Astrocyte of the spinal cord (primary cell): Measurements from ENCODE around the gene LIN37.

ENCODE experiments used
- DNase-seq: peaks from one replicate; pipeline ENCODE4 v3.0.0; 2011; ENCODE audit warnings: low read depth, low spot score
- H3K4me3 ChIP-seq: 2 replicates; pipeline ENCODE4 v1.5.1; 2011; ENCODE audit warnings: low read depth, mild to moderate bottlenecking, low read length, moderate library complexity
- in situ Hi-C: cut with HindIII; loops from 2 replicates; pipeline ENCODE4 v1.10.0; 2017; ENCODE audit warnings: low sequenced_read_pairs
- TF ChIP-seq, protein P1 (sequence below): IDR thresholded peaks from 2 replicates; pipeline ENCODE4 v1.5.1; 2012; ENCODE audit warnings: low read depth, mild to moderate bottlenecking, low read length, inconsistent platforms

Gene LIN37

DNA sequence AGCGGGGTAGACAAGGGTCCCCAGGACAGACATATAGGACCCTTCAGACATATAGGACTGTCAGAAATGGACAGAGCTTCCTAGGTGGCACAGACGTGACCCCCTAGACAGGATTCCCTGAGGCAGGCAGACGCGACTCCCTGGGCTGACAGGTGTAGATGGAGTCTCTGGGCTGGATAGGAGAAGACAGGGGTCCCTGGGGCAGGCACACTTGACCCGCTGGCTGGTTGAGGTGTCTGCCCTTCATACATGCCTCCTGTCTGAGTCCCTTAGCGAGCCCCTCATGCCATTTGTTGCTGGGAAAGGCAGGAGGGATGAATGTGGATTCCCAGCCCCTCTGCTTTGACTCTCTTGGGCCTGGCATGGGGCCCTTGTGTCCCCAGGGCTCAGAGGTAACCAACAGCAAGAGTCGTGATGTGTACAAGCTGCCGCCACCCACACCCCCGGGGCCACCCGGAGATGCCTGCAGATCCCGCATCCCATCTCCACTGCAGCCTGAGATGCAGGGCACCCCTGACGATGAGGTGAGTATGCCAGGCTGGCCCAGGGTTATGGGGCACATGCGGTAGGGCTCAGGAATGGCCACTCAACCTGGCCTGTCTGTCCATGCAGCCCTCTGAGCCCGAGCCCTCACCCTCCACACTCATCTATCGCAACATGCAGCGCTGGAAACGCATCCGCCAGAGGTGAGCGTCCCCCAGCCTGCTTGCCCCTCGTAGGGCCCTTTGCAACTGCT lies 5.4 kb downstream of the LIN37 start:
- TF ChIP-seq, protein P1, sequence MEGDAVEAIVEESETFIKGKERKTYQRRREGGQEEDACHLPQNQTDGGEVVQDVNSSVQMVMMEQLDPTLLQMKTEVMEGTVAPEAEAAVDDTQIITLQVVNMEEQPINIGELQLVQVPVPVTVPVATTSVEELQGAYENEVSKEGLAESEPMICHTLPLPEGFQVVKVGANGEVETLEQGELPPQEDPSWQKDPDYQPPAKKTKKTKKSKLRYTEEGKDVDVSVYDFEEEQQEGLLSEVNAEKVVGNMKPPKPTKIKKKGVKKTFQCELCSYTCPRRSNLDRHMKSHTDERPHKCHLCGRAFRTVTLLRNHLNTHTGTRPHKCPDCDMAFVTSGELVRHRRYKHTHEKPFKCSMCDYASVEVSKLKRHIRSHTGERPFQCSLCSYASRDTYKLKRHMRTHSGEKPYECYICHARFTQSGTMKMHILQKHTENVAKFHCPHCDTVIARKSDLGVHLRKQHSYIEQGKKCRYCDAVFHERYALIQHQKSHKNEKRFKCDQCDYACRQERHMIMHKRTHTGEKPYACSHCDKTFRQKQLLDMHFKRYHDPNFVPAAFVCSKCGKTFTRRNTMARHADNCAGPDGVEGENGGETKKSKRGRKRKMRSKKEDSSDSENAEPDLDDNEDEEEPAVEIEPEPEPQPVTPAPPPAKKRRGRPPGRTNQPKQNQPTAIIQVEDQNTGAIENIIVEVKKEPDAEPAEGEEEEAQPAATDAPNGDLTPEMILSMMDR = no peak
- no peak for DNase-seq
- no peak overlapping the region for H3K4me3 ChIP-seq
- in situ Hi-C loops = no loop called here

DNA sequence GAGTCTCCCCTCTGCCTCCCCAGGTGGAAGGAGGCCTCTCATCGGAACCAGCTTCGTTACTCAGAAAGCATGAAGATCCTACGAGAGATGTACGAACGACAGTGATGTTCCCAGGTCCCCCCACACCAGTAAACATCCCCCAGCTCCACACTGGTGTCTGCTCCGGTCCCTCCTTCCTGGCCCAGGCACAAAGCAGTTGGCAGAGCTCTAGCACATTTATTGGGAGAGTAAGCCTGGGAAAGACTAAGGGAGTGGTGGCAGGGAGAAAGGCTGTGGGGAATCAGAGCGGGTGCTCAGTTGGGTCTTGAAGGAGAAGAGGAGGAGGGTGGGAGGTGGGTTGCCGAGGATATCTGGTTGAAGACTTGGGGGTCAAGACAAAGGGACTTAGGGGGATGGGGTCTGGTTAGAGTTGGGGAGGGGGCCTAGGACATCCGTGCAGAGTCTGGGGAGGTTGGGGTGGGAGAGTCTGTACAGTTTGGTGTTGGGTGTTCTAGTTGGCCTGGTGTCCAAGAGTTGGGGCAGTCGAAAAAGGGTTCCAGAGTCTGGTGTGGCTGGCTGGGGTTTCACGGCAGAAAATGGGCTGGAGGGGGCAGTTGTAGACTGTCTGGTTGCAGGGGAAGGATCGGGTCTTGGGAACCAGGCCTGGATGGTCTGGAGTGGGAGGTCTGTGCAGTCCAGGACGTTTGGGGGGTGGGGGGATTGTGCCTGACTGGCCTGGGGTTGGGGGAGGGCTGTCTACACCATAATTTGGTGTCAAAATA lies 6.2 kb downstream of the LIN37 start:
- no peak for DNase-seq
- TF ChIP-seq, protein P1 = no peak
- in situ Hi-C loops = no loop called here
- H3K4me3 ChIP-seq = no peak overlapping the region

DNA sequence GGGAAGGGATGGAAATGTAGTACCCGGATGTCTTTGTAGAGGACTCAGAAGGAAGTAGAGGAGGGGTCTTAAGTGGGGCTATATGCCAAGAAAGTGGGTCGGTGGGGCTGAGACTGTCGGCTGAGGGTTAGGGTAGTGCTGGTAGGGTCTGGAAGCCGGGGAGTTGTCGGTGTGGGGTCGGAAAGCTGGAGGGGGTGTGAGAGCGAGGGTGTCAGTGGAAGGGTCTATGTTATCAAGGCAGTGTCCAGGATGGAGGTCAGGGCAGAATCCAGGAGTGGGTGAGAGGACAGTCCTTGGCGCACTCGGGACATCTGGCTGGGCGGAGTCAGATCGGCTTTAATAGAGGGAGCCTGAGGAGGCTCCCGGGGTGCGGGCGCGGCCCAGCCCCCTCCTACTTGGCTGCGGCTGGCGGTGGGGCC lies 6.8 kb downstream of the LIN37 start:
- no peak for DNase-seq
- in situ Hi-C loops = no loop called here
- peak overlapping the region; percentile 5 for H3K4me3 ChIP-seq
- TF ChIP-seq, protein P1 = no peak

DNA sequence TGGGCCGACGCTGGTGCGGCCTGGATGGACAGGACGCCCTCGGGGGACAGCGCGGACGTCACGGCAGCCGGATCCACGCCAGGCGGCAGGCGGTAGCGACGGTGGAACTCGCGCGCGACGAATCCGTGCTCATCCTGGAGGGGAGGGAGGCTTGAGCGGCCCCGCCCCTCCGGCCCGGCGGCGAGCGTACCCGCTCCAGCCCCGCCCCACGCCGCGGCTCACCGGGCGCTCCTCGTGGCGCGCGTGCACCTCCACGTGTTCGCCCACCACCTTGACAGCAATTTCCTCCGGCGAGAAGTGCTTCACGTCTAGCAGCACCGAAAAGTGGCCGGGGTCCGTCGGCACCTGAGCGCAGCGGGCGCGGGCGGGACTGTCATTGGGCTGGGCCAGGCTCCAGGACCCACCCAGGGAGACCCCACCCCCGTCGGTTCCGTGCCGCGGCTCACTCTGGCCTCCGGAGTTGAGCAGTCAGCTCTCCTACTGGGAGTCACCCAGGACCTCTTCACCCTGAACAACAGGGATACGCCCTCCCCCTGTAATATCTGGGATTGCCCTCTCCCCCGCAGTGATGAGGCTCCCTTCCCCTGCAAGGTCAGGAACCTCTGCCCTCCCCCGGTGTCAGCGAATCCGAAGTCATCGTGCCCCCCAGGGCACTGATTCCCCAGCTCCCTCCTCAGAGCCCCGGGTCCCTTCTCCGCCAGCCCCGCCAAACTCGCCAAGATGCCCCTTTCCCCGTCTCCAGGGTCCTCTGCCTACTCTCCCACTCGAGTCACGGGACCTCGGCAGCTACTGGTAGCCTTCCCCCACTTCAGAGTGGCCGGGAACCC lies 7.4 kb downstream of the LIN37 start:
- TF ChIP-seq, protein P1 = no peak
- DNase-seq = peak; percentile 38
- peak overlapping the region; percentile 56 for H3K4me3 ChIP-seq
- in situ Hi-C loops = no loop called here

DNA sequence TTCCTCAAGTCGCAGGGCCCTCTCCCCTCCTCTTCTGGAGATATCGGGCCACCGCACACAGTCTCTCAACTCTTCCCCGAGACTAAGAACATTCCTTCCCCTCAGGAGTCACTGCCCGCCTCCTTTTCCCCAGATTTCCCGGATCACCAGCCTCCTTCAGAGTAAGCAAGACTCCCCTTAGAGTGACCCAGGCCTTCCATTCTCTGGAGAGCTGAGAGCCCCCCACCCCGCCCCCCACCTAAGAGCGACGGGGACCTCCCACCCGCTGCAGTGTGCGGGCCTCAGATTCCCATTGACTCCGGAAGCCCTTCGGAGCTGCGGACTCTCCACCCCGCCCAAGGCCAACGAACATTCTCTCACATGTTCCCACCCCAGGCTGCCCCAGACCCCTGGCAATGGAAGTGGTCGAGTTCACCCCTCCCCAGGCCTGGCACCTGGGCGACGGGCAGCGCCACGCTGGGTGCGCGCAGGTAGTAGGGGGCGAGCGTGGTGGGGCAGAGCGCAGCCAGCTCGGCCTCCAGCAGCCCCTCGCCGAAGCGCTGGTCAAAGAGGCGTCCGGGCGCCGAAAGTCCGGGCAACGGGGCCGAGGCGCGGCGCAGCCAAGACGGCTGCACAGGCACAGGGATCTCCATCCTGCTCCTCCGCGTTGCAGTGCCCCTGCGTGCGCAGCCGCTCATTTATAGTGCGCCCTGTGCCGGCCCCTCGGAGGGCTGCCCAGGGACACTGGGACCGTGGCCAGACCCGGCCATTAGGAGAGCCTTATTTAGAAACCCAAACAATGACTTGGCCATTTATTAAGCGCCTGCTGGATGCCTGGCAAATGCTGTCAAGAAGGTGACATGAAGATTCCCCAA lies 8.2 kb downstream of the LIN37 start, which contains the start of gene HSPB6:
HSPB6 (minus strand) TSS at position 653 of the 854 bp plus-strand sequence; CDS start at position 632, 21 bp downstream.
- DNase-seq = peak; percentile 92
- TF ChIP-seq, protein P1 = no peak
- peak within 1 kb of the TSS; percentile 56 for H3K4me3 ChIP-seq
- in situ Hi-C loops = no loop called here
